ENCODE measurements around the gene CLK3. TPM values are rescaled to one million over a fixed set of nuclear protein-coding genes. Genes with fewer than 3 reads are reported as not detected.
A peak's percentile ranks its signal among the peaks of the same experiment; 100 is the strongest.

CLK3 gene
- total and polyA plus RNA-seq, 7 experiments from 2014 or later, result 57.8 to 273 (median 169) TPM

DNA sequence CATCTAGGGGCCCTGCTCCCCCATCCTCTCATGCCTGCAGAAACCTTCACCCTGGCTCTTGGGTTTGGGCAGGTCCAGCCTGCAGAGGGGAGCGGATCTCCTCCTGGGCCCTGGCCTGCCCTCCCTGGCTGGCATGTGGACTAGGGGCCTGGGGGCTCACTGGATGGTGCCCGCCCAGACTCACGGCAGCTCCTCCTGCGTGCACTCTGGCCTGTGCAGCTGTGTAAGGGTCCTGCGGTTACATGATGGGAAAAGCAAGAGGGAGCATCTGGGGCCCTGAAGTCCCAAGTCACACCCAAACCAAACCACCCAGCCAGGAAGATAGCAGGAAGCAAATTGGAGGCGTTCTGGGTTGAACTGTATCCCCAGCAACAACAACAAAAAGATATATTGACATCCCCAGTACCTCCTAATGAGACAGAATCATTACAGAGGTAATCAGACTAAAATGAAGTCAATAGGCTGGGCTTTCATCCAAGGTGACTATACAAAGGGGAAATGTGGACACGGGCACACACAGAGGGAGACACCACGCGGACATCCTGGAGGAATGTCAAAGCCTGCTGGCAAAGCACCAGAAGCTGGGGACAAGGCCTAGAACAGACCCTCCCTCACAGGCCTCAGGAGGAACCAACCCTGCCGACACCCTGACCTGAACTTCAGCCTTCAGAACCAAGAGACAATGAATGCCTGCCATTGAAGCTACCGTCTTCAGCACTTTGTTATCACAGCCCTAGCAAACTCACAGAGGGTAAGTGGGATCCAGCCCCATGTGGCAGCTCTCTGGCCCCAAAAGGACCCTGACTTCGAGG is 10.4 kb upstream of the CLK3 start:
- no peak overlapping the region for H3K4me3 Mint-ChIP-seq
- intact Hi-C loops (cut with micrococcal nuclease), result no loop called here

DNA sequence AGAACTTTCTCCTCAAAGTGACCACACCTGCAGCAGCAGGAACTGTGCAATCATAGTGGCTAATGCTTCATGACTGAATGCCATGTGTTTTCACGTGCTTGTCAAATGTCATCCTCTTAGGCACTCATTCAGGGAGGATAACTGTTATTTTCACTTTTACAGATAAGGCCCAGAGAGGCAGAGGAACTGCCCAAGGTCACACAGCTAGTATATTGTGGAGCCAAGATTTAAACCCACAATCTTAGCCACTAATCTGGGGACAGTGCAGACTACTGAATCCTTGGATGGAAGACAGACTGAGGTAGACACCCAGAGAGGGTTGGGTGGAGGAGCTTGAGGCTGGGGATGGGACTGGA is 9.9 kb upstream of the CLK3 start:
- peak overlapping the region in 1 of 9 donors; percentile 59 for H3K27ac Mint-ChIP-seq
- ChIA-PET POLR2A (no interaction called here), CTCF (interaction anchor here (0.9 kb wide), 1 partner anchor 26 kb away, joined by 3 read pairs; no protein-coding TSS in a partner anchor)
- Histone ChIP-seq H3K4me1 (ENCODE audit: control insufficient read depth in 2 of 2, insufficient read depth in 2 of 2, low read length in 2 of 2) (no peaks in the 10 kb centered on the region), H3K27ac (ENCODE audit: low read depth, low read length) (no peak overlapping the region), H3K4me3 (ENCODE audit: low read length) (no peak overlapping the region), H3K27me3 (ENCODE audit: control insufficient read depth in 2 of 2, insufficient read depth in 2 of 2, low read length in 2 of 2) (no peaks in the 10 kb centered on the region), H3K36me3 (ENCODE audit: control insufficient read depth in 2 of 3, insufficient read depth in 3 of 3, low read length in 3 of 3) (no peaks in the 10 kb centered on the region), H3K9me3 (ENCODE audit: control insufficient read depth in 2 of 3, low read length in 3 of 3) (no peaks in the 10 kb centered on the region)
- H3K27me3 Mint-ChIP-seq, result no peaks in the 10 kb centered on the region
- intact Hi-C loops (cut with micrococcal nuclease), result no loop called here
- DNase-seq (no peak), ATAC-seq (no peak)
- H3K4me1 Mint-ChIP-seq, result peaks cover 0 to 4% (median 0%) of the 10 kb centered on the region in 7 donors
- no peaks in the 10 kb centered on the region for H3K9me3 Mint-ChIP-seq
- H3K36me3 Mint-ChIP-seq, result no peaks in the 10 kb centered on the region
- no peak overlapping the region for H3K4me3 Mint-ChIP-seq

More for the DNA sequence above, 10.4 kb upstream of the CLK3 start:
- H3K27ac ChIP-seq (ENCODE audit: low read depth, low read length), result no peak overlapping the region
- no peak overlapping the region for H3K4me3 ChIP-seq (ENCODE audit: low read length)
- ChIA-PET POLR2A (no interaction called here), CTCF (interaction anchor here (0.9 kb wide), 1 partner anchor 27 kb away, joined by 3 read pairs; no protein-coding TSS in a partner anchor)
- no peaks in the 10 kb centered on the region for H3K9me3 ChIP-seq (ENCODE audit: control insufficient read depth in 2 of 3, low read length in 3 of 3)
- no peaks in the 10 kb centered on the region for H3K27me3 ChIP-seq (ENCODE audit: control insufficient read depth in 2 of 2, insufficient read depth in 2 of 2, low read length in 2 of 2)
- no peaks in the 10 kb centered on the region for H3K36me3 ChIP-seq (ENCODE audit: control insufficient read depth in 2 of 3, insufficient read depth in 3 of 3, low read length in 3 of 3)
- H3K27ac Mint-ChIP-seq, result peak overlapping the region in 2 of 9 donors; percentile 12 to 59
- H3K4me1 Mint-ChIP-seq, result peaks cover 0 to 4% (median 0%) of the 10 kb centered on the region in 7 donors
- H3K9me3 Mint-ChIP-seq, result no peaks in the 10 kb centered on the region
- no peaks in the 10 kb centered on the region for H3K27me3 Mint-ChIP-seq
- no peaks in the 10 kb centered on the region for H3K36me3 Mint-ChIP-seq
- DNase-seq, result no peak
- no peak for ATAC-seq
- H3K4me1 ChIP-seq (ENCODE audit: control insufficient read depth in 2 of 2, insufficient read depth in 2 of 2, low read length in 2 of 2), result no peaks in the 10 kb centered on the region

DNA sequence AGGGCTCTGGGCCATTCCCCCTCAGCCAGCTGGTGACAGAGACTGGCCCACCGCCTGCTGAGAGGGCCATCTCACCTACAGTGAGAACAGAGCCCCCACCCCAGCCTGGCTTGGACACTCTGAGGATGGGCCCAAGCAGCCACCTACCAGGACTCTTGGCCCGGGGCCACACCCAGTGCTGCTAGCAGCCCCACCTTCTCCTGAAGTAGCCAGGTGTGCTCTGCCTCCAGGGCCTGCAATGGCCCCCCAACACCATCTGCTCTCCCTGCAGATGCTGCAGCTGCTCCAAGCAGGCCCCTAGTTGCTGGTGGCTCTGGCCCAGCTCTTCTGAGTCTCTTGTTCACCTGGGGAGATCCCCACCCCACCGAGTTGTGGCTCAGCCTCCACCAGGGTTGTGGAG is 6.8 kb upstream of the CLK3 start:
- no peaks in the 10 kb centered on the region for H3K4me1 ChIP-seq (ENCODE audit: control insufficient read depth in 2 of 2, insufficient read depth in 2 of 2, low read length in 2 of 2)
- H3K4me3 Mint-ChIP-seq, result no peak overlapping the region
- no peaks in the 10 kb centered on the region for H3K36me3 Mint-ChIP-seq
- no peak overlapping the region for H3K27ac ChIP-seq (ENCODE audit: low read depth, low read length)
- no peaks in the 10 kb centered on the region for H3K9me3 ChIP-seq (ENCODE audit: control insufficient read depth in 2 of 3, low read length in 3 of 3)
- no peak overlapping the region for H3K27ac Mint-ChIP-seq
- no peaks in the 10 kb centered on the region for H3K4me1 Mint-ChIP-seq
- no peaks in the 10 kb centered on the region for H3K27me3 ChIP-seq (ENCODE audit: control insufficient read depth in 2 of 2, insufficient read depth in 2 of 2, low read length in 2 of 2)
- no peaks in the 10 kb centered on the region for H3K36me3 ChIP-seq (ENCODE audit: control insufficient read depth in 2 of 3, insufficient read depth in 3 of 3, low read length in 3 of 3)
- no peak for ATAC-seq
- H3K4me3 ChIP-seq (ENCODE audit: low read length), result no peak overlapping the region
- intact Hi-C loops (cut with micrococcal nuclease), result no loop called here
- no peaks in the 10 kb centered on the region for H3K9me3 Mint-ChIP-seq
- POLR2A ChIA-PET, result no interaction called here
- CTCF ChIA-PET, result interaction anchor here (0.9 kb wide), 1 partner anchor 10 kb away, joined by 3 read pairs; no protein-coding TSS in a partner anchor
- DNase-seq, result no peak
- no peaks in the 10 kb centered on the region for H3K27me3 Mint-ChIP-seq

- H3K4me1 Mint-ChIP-seq, result no peaks in the 10 kb centered on the region
- DNase-seq (no peak), ATAC-seq (no peak)
- H3K9me3 Mint-ChIP-seq, result no peaks in the 10 kb centered on the region
- H3K4me3 Mint-ChIP-seq, result no peak overlapping the region
- Histone ChIP-seq H3K4me3 (ENCODE audit: low read length) (no peak overlapping the region), H3K4me1 (ENCODE audit: control insufficient read depth in 2 of 2, insufficient read depth in 2 of 2, low read length in 2 of 2) (peaks cover 0 to 3% of the 10 kb centered on the region in 2 donors), H3K9me3 (ENCODE audit: control insufficient read depth in 2 of 3, low read length in 3 of 3) (no peaks in the 10 kb centered on the region), H3K27me3 (ENCODE audit: control insufficient read depth in 2 of 2, insufficient read depth in 2 of 2, low read length in 2 of 2) (no peaks in the 10 kb centered on the region), H3K27ac (ENCODE audit: low read depth, low read length) (no peak overlapping the region), H3K36me3 (ENCODE audit: control insufficient read depth in 2 of 3, insufficient read depth in 3 of 3, low read length in 3 of 3) (no peaks in the 10 kb centered on the region)
- no peaks in the 10 kb centered on the region for H3K36me3 Mint-ChIP-seq
- ChIA-PET CTCF (no interaction called here), POLR2A (interaction anchor here (1.0 kb wide), 1 partner anchor 9 kb away, joined by 3 read pairs; no protein-coding TSS in a partner anchor)
- no peaks in the 10 kb centered on the region for H3K27me3 Mint-ChIP-seq
- H3K27ac Mint-ChIP-seq, result no peak overlapping the region
- intact Hi-C loops (cut with micrococcal nuclease), result loop anchor here (10.0 kb wide), 4 partner anchors 175 to 1035 kb away; partner anchors contain the start of genes C15orf39 (in 1 of the 2), CSK (in 1 of the 2), IMP3 (in 1 of the 2) and SEMA7A (in 1 of the 2)
Measured at GRCh38 chr15:74609938-74610301, 5.7 kb upstream of the CLK3 start.

DNA sequence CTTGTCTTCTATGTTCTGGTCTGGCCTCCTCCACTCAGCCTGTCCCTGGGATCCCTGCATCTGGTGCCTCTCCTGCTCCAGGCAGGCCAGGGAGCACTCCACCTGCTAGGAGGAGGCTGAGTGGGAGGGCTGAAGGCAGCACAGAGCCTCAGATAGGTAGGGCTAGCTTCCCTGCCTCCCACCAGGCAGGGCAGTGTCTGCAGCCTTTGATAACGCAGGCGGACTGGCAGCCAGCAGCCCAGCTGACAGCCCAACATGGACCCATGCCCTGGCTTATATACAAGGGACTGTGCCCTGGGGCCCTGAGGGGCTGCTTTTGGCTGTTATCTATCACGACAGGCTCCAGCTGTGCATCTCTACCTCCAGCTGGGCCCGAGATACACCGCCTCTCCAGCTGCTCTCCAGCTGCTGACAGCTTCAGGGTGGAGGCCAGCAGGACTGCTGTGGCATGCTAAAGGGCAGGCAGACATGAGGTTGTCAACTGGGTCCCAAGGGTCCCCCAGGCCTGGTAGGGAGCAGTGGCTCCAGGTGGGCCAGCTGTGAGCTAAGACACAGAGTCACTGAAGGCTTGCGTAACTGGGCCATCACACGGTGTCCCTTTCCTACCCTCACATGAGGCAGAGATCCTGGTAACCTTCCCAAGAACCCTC is 5.2 kb upstream of the CLK3 start:
- ChIA-PET CTCF (interaction anchor here (1.0 kb wide), 1 partner anchor 11 kb away, joined by 3 read pairs; no protein-coding TSS in a partner anchor), POLR2A (interaction anchor here (1.0 kb wide), 1 partner anchor 8 kb away, joined by 3 read pairs; no protein-coding TSS in a partner anchor)
- H3K27ac ChIP-seq (ENCODE audit: low read depth, low read length), result no peak overlapping the region
- Mint-ChIP-seq H3K4me3 (no peak overlapping the region), H3K27me3 (no peaks in the 10 kb centered on the region), H3K4me1 (no peaks in the 10 kb centered on the region), H3K9me3 (no peaks in the 10 kb centered on the region), H3K36me3 (no peaks in the 10 kb centered on the region), H3K27ac (no peak overlapping the region)
- H3K4me1 ChIP-seq (ENCODE audit: control insufficient read depth in 2 of 2, insufficient read depth in 2 of 2, low read length in 2 of 2), result peaks cover 0 to 3% of the 10 kb centered on the region in 2 donors
- no peaks in the 10 kb centered on the region for H3K9me3 ChIP-seq (ENCODE audit: control insufficient read depth in 2 of 3, low read length in 3 of 3)
- no peaks in the 10 kb centered on the region for H3K36me3 ChIP-seq (ENCODE audit: control insufficient read depth in 2 of 3, insufficient read depth in 3 of 3, low read length in 3 of 3)
- H3K4me3 ChIP-seq (ENCODE audit: low read length), result no peak overlapping the region
- DNase-seq (no peak), ATAC-seq (no peak)
- H3K27me3 ChIP-seq (ENCODE audit: control insufficient read depth in 2 of 2, insufficient read depth in 2 of 2, low read length in 2 of 2), result no peaks in the 10 kb centered on the region
- intact Hi-C loops (cut with micrococcal nuclease), result loop anchor here (10.0 kb wide), 4 partner anchors 174 to 1034 kb away; partner anchors contain the start of genes C15orf39 (in 1 of the 2), CSK (in 1 of the 2), IMP3 (in 1 of the 2) and SEMA7A (in 1 of the 2)

- Histone ChIP-seq H3K4me1 (ENCODE audit: control insufficient read depth in 2 of 2, insufficient read depth in 2 of 2, low read length in 2 of 2) (peaks cover 3 to 4% of the 10 kb centered on the region in 2 donors), H3K27me3 (ENCODE audit: control insufficient read depth in 2 of 2, insufficient read depth in 2 of 2, low read length in 2 of 2) (no peaks in the 10 kb centered on the region), H3K9me3 (ENCODE audit: control insufficient read depth in 2 of 3, low read length in 3 of 3) (no peaks in the 10 kb centered on the region), H3K36me3 (ENCODE audit: control insufficient read depth in 2 of 3, insufficient read depth in 3 of 3, low read length in 3 of 3) (peaks cover 0 to 6% (median 0%) of the 10 kb centered on the region in 3 experiments), H3K4me3 (ENCODE audit: low read length) (no peak overlapping the region), H3K27ac (ENCODE audit: low read depth, low read length) (no peak overlapping the region)
- Mint-ChIP-seq H3K36me3 (peaks cover 0 to under 1% (median 0%) of the 10 kb centered on the region in 5 donors), H3K4me3 (no peak overlapping the region), H3K9me3 (no peaks in the 10 kb centered on the region), H3K27ac (no peak overlapping the region), H3K4me1 (peaks cover under 1 to 2% (median 1%) of the 10 kb centered on the region in 7 donors), H3K27me3 (no peaks in the 10 kb centered on the region)
- ATAC-seq, result no peak
- intact Hi-C loops (cut with micrococcal nuclease), result loop anchor here (10.0 kb wide), 4 partner anchors 173 to 1033 kb away; partner anchors contain the start of genes C15orf39 (in 1 of the 2), CSK (in 1 of the 2), IMP3 (in 1 of the 2) and SEMA7A (in 1 of the 2)
- ChIA-PET CTCF (no interaction called here), POLR2A (no interaction called here)
- DNase-seq, result no peak
Measured at GRCh38 chr15:74611341-74611740, 4.3 kb upstream of the CLK3 start.
